HepG2 (cell line): ENCODE measurements around the gene KIAA0232. TPM values are rescaled to one million over a fixed set of nuclear protein-coding genes. Genes with fewer than 3 reads are reported as not detected.

ENCODE experiments used
- ATAC-seq: fragments of 200-7000 bp; cut with Tn5 transposase; 3 replicates; pipeline ENCODE4 v1.9.1; 2020; ENCODE audit warnings: mild to moderate bottlenecking, moderate library complexity
- BruUV-seq: library from RNA; stranded (reverse); fragments of 400-500 nt; replicated peaks from 2 replicates; lab custom pipeline; 2021; lab: Mats Ljungman, UMichigan
- CTCF ChIA-PET: fragments of 300-600 bp; formaldehyde crosslinking; extraction: SDS; loops from one replicate; lab custom pipeline; 2021; ENCODE audit warnings: low total read pairs, inconsistent platforms, low intra/inter-chr PET ratio; lab: Yijun Ruan, JAX
- POLR2A ChIA-PET: fragments of 350-600 bp; sonication (Branson Sonifier 250); formaldehyde crosslinking; loops from one replicate; lab custom pipeline; 2020; ENCODE audit warnings: antibody characterized with exemption, inconsistent platforms; lab: Yijun Ruan, JAX
- DNase-seq: peaks from one replicate; pipeline ENCODE4 v3.0.0-alpha.2; 2015; ENCODE audit warnings: low spot score
- FAIRE-seq: peaks from 3 replicates; lab custom pipeline; 2011; peaks lifted over from hg19 to GRCh38; lab: Jason Lieb, UNC
- H2AFZ ChIP-seq: one replicate; pipeline ENCODE4 v1.6.1; 2011; ENCODE audit warnings: low read length, inconsistent platforms
- H3K27ac ChIP-seq: fragments of 300-600 bp; 3 replicates; pipeline ENCODE4 v1.8.0; 2011; ENCODE audit warnings: mixed run types, mild to moderate bottlenecking, mixed read lengths, low read length, inconsistent platforms; ENCODE audit not compliant: insufficient read depth; ENCODE audit errors: extremely low read length
- H3K27me3 ChIP-seq, 2 experiments: fragments of 200-600 bp in 1 of 2; 2 replicates in 1 of 2; 3 replicates in 1 of 2; pipeline versions ENCODE4 v1.6.0 to v1.8.0; 2011; ENCODE audit warnings: low read length in 2 of 2, mild to moderate bottlenecking in 2 of 2, moderate library complexity in 2 of 2, inconsistent platforms in 1 of 2; ENCODE audit not compliant: insufficient read depth in 2 of 2, control insufficient read depth in 1 of 2
- H3K36me3 ChIP-seq, 2 experiments: fragments of 200-600 bp in 1 of 2; replicated peaks in 1 of 2; 2 replicates in 1 of 2; 3 replicates in 1 of 2; pipeline versions ENCODE4 v1.5.1 to v1.8.0; 2011; ENCODE audit warnings: low read length in 2 of 2, inconsistent platforms in 1 of 2; ENCODE audit not compliant: insufficient read depth in 2 of 2, control insufficient read depth in 1 of 2
- H3K4me1 ChIP-seq: 2 replicates; pipeline ENCODE4 v1.5.1; 2012; ENCODE audit warnings: low read length, inconsistent platforms; ENCODE audit not compliant: insufficient read depth
- H3K4me2 ChIP-seq: 2 replicates; pipeline ENCODE4 v1.6.0; 2011; ENCODE audit warnings: low read depth, low read length, inconsistent platforms
- H3K4me3 ChIP-seq, 3 experiments: fragments of 200-600 bp in 1 of 3; sonication (generic), shearing (Covaris generic) in 1 of 3; replicated peaks in 1 of 3; 2 replicates each; pipeline ENCODE4 v1.5.1; 2011 to 2016; ENCODE audit warnings: low read length in 3 of 3, inconsistent platforms in 2 of 3, low read depth in 2 of 3, mild to moderate bottlenecking in 2 of 3, control low read depth in 1 of 3, mixed read lengths in 1 of 3; ENCODE audit not compliant: insufficient read depth in 1 of 3
- H3K79me2 ChIP-seq: one replicate; pipeline ENCODE4 v1.6.1; 2011; ENCODE audit warnings: low read length, inconsistent platforms; ENCODE audit not compliant: insufficient read depth
- H3K9ac ChIP-seq: 2 replicates; pipeline ENCODE4 v1.6.0; 2011; ENCODE audit warnings: mild to moderate bottlenecking, low read depth, low read length, inconsistent platforms; ENCODE audit not compliant: insufficient read depth
- H3K9me3 ChIP-seq: 2 replicates; pipeline ENCODE4 v1.5.1; 2012; ENCODE audit warnings: mild to moderate bottlenecking, low read length
- H4K20me1 ChIP-seq: 2 replicates; pipeline ENCODE4 v1.6.0; 2011; ENCODE audit warnings: inconsistent platforms, mild to moderate bottlenecking, low read length, moderate library complexity; ENCODE audit not compliant: insufficient read depth
- CBFB ChIP-seq: sonication (generic); formaldehyde crosslinking; IDR thresholded peaks from 2 replicates; pipeline ENCODE4 v1.4.0; 2020; ENCODE audit warnings: missing genetic modification reagents
- CHD4 ChIP-seq: fragments of 200-600 bp; sonication (generic); IDR thresholded peaks from 2 replicates; pipeline ENCODE4 v1.7.0; 2017; ENCODE audit warnings: mild to moderate bottlenecking, low read length, borderline replicate concordance
- DNMT3B ChIP-seq: conservative IDR thresholded peaks from 2 replicates; pipeline ENCODE4 v1.6.1; 2016; ENCODE audit warnings: missing biosample characterization, control low read depth
- ELF3 ChIP-seq: IDR thresholded peaks from 2 replicates; pipeline ENCODE4 v1.6.1; 2016; ENCODE audit warnings: missing genetic modification reagents, missing compliant biosample characterization
- EP300 ChIP-seq, 3 experiments: sonication (generic) in 1 of 3; formaldehyde crosslinking in 1 of 3; IDR thresholded peaks; 2 replicates each; pipeline versions ENCODE4 v1.5.1 to v1.6.1; 2011 to 2020; ENCODE audit warnings: low read depth in 2 of 3, low read length in 2 of 3, borderline replicate concordance in 1 of 3, improper control_type of control experiment in 1 of 3, mild to moderate bottlenecking in 1 of 3, missing genetic modification reagents in 1 of 3, moderate library complexity in 1 of 3
- FOXP1 ChIP-seq, 2 experiments: fragments of 450-650 bp in 1 of 2; IDR thresholded peaks; 2 replicates each; pipeline ENCODE4 v1.6.1; 2017 to 2018; ENCODE audit warnings: antibody characterized with exemption in 1 of 2
- GABPB1 ChIP-seq: IDR thresholded peaks from 2 replicates; pipeline ENCODE4 v1.6.1; 2016; ENCODE audit warnings: mild to moderate bottlenecking, missing genetic modification reagents, moderate library complexity, missing compliant biosample characterization
- HDAC2 ChIP-seq: sonication (generic); formaldehyde crosslinking; IDR thresholded peaks from 2 replicates; pipeline ENCODE4 v1.4.0; 2020; ENCODE audit warnings: missing genetic modification reagents
- HMG20A ChIP-seq: IDR thresholded peaks from 2 replicates; pipeline ENCODE4 v1.6.1; 2016; ENCODE audit warnings: borderline replicate concordance
- HMG20B ChIP-seq: conservative IDR thresholded peaks from 2 replicates; pipeline ENCODE4 v1.6.1; 2016; ENCODE audit warnings: missing genetic modification reagents, missing compliant biosample characterization
- KDM5A ChIP-seq: fragments of 200-600 bp; sonication (generic); IDR thresholded peaks from 2 replicates; pipeline ENCODE4 v1.7.0; 2018; ENCODE audit warnings: antibody characterized with exemption, mild to moderate bottlenecking, low read length, borderline replicate concordance
- NFKB2 ChIP-seq: sonication (generic); formaldehyde crosslinking; IDR thresholded peaks from 2 replicates; pipeline ENCODE4 v1.4.0; 2020; ENCODE audit warnings: missing genetic modification reagents, borderline replicate concordance
- RARA ChIP-seq: IDR thresholded peaks from 2 replicates; pipeline ENCODE4 v1.6.1; 2016; ENCODE audit warnings: missing genetic modification reagents, missing compliant biosample characterization
- RARG ChIP-seq: sonication (generic); formaldehyde crosslinking; IDR thresholded peaks from 2 replicates; pipeline ENCODE4 v1.4.0; 2020; ENCODE audit warnings: low read depth, mild to moderate bottlenecking, missing genetic modification reagents
- SMC3 ChIP-seq: IDR thresholded peaks from 2 replicates; pipeline ENCODE4 v1.6.1; 2011; ENCODE audit warnings: low read length, improper control_type of control experiment
- ZFP41 ChIP-seq: sonication (generic); formaldehyde crosslinking; IDR thresholded peaks from 2 replicates; pipeline ENCODE4 v1.4.0; 2020; ENCODE audit warnings: mild to moderate bottlenecking, missing genetic modification reagents, borderline replicate concordance
- ZNF292 ChIP-seq: sonication (generic); formaldehyde crosslinking; IDR thresholded peaks from 2 replicates; pipeline ENCODE4 v1.8.1; 2022; ENCODE audit warnings: mild to moderate bottlenecking, low read depth, missing genetic modification reagents, borderline replicate concordance
- ZSCAN22 ChIP-seq: sonication (generic); formaldehyde crosslinking; IDR thresholded peaks from 2 replicates; pipeline ENCODE4 v1.4.0; 2020; ENCODE audit warnings: mild to moderate bottlenecking, missing genetic modification reagents
- WGBS: methylation state at CpG from one replicate; pipeline ENCODE4 v1.1.6; 2017; ENCODE audit warnings: low lambda C conversion rate; 5-methylcytosine and 5-hydroxymethylcytosine counted together
- in situ Hi-C: cut with HindIII; loops from 2 replicates; pipeline ENCODE4 v1.10.0; 2017; ENCODE audit warnings: low pct_unique_long_range_greater_than_20kb; ENCODE audit not compliant: extremely low pct_ligation_motif_present
- intact Hi-C: fragments of 100-400 bp; cut with micrococcal nuclease; formaldehyde crosslinking; loops from one replicate; pipeline ENCODE4 v1.10.0; 2022; ENCODE audit not compliant: unreplicated experiment
- polyA plus RNA-seq, 8 experiments: library from polyadenylated mRNA; depleted of rRNA in 3 of 8; stranded (reverse) in 7 of 8; unstranded in 1 of 8; fragments of >200 nt; fragmentation: Illumina TruSeq in 4 of 8; extraction: Trizol in 4 of 8; gene quantifications; 2 replicates each; pipeline versions ENCODE4 v1.2.1 to v1.2.3, GENCODE V29; 2011 to 2016; ENCODE audit warnings: low read depth in 4 of 8, missing spikeins in 1 of 8, mixed read lengths in 1 of 8; ENCODE audit not compliant: insufficient read depth in 1 of 8
- total RNA-seq, 5 experiments: library from RNA; depleted of rRNA; stranded (reverse); fragments of >200 nt; fragmentation: Illumina TruSeq; extraction: Trizol; gene quantifications; 2 replicates each; pipeline ENCODE4 v1.2.3, GENCODE V29; 2016; ENCODE audit warnings: low read depth in 1 of 5
- TF ChIP-seq, protein P1 (sequence below): sonication (generic); IDR thresholded peaks from 2 replicates; pipeline ENCODE4 v1.6.1; 2016; ENCODE audit warnings: low read depth, borderline replicate concordance
- TF ChIP-seq, protein P2 (sequence below): IDR thresholded peaks from 2 replicates; pipeline ENCODE4 v1.6.1; 2012; ENCODE audit warnings: low read depth, low read length, improper control_type of control experiment

KIAA0232 gene
- total and polyA plus RNA-seq, 2 of the 13 experiments (the other 11 are each of a cell fraction or from before 2014, with no cell fraction given), result 7.8 to 17.1 TPM

DNA sequence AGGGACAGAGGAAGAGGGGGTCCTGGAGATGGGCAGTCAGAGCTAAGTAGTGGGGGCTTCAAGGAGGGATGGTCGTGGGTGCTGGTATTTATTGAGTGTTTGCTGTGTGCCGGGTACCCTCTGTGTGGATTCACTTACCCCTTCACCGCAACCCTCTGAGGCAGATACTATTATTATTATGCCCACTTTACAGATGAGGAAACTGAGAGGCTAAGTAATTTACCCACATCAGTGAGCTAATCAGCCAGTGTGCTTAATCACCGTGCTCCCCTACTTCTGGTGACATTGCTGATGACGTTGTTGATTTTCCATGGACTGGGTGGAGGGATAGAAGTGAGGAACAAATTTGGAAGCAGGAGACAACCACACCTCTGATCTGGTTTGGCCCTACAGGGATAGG, 4.1 kb upstream of the KIAA0232 start (continued):
- TF ChIP-seq CHD4 (no peak), HMG20B (no peak), FOXP1 (IDR thresholded peaks at IDR 0.05) (no peak), FOXP1 (CRISPR knock-in tag; IDR thresholded peaks at IDR 0.05) (no peak)

DNA sequence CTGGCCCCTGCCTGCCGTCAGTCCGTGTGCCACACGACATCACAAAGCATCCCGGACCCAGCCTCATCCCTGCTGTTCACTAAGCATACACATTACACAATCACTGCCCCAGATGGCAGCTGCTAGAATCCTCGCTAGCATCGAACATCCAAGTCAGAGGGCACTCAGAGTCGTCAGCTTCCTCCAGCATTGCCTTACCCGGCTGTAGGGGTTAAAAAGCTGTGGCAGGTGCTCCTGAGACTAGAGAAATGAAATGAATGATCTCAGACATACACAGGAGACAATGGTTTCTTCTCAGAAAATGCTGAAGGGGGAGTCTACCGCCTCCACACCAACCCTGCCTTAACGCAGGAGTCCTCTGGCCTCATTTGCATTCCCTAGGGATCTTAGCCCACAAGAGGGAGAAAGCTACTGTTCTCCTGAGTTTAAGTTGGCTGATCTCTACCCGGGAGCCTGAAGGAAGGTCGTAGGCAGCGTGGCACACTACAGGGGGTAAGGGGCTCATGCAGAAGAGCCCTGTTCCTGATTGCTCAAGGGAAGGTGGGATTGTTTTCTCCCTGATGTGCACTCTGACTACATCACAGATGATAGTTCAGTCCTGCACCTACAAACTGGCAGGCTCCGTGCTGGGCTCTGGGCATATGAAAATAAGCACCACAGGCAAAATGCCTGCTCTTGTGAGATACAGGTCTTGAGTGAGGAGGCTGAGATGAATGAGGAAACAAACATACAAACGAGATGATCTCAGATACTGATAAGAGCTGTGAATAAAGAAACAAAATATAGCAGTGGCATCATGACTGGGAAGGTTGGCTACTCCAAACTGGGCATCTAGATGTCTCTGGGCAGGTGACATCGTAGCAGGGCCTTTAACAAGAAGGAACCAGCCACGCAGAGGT, 2.6 kb upstream of the KIAA0232 start:
- CTCF ChIA-PET, result no interaction called here
- H3K79me2 ChIP-seq, result peaks cover 17% of the 10 kb centered on the region
- FAIRE-seq (no peak), DNase-seq (peak; percentile 62), ATAC-seq (peak; percentile 46)
- intact Hi-C loops (loop anchor here (2.0 to 5.0 kb wide), 3 partner anchors 27 to 59 kb away; no protein-coding TSS in a partner anchor), in situ Hi-C loops (no loop called here)
- no peak overlapping the region for H3K9ac ChIP-seq
- no peaks in the 10 kb centered on the region; a peak in 1 of 5 replicates for H3K27me3 ChIP-seq
- H2AFZ ChIP-seq, result no peak overlapping the region
- no TSS peak for BruUV-seq
- peaks cover 82% of the 10 kb centered on the region for H3K4me1 ChIP-seq
- H4K20me1 ChIP-seq, result peaks cover 14% of the 10 kb centered on the region
- H3K4me3 ChIP-seq, result peak overlapping the region in 1 of 3 experiments; percentile 19; a peak in 2 of 6 replicates
- WGBS, result 10% methylated on average over 17 of the region's 17 CpGs
- no peaks in the 10 kb centered on the region for H3K9me3 ChIP-seq
- H3K27ac ChIP-seq, result no peak overlapping the region
- H3K4me2 ChIP-seq, result peak overlapping the region; percentile 62
- H3K36me3 ChIP-seq, result no peaks in the 10 kb centered on the region
- POLR2A ChIA-PET, result interaction anchor here (0.9 to 3.1 kb wide), 9 partner anchors 9 to 113 kb away, joined by 3 to 22 read pairs (median 4); no protein-coding TSS in a partner anchor
- no peak for TF ChIP-seq NFKB2 (CRISPR knock-in tag)
- TF ChIP-seq, protein P1, sequence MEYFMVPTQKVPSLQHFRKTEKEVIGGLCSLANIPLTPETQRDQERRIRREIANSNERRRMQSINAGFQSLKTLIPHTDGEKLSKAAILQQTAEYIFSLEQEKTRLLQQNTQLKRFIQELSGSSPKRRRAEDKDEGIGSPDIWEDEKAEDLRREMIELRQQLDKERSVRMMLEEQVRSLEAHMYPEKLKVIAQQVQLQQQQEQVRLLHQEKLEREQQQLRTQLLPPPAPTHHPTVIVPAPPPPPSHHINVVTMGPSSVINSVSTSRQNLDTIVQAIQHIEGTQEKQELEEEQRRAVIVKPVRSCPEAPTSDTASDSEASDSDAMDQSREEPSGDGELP, result peak; percentile 78; the same call in 1 of the 2 replicates
- no peak for TF ChIP-seq RARG (CRISPR knock-in tag)
- peak; percentile 24; the same call in 1 of the 2 replicates for TF ChIP-seq ZNF292 (CRISPR knock-in tag)
- TF ChIP-seq SMC3, result peak; percentile 21; the same call in 1 of the 2 replicates
- no peak for TF ChIP-seq EP300 (IDR thresholded peaks at IDR 0.05; ENCODE audit: low read depth in 2 of 2, low read length in 2 of 2)
- TF ChIP-seq EP300 (CRISPR knock-in tag; IDR thresholded peaks at IDR 0.05; ENCODE audit: borderline replicate concordance), result 0 out of 2 replicates have a peak, but pooled peaks have one; percentile 29
- no peak for TF ChIP-seq DNMT3B (CRISPR knock-in tag)
- TF ChIP-seq GABPB1 (CRISPR knock-in tag), result 0 out of 2 replicates have a peak, but pooled peaks have one; percentile 16
- TF ChIP-seq ZFP41 (CRISPR knock-in tag), result no peak
- TF ChIP-seq ELF3 (CRISPR knock-in tag), result 0 out of 2 replicates have a peak, but pooled peaks have one; percentile 28
- TF ChIP-seq CBFB (CRISPR knock-in tag), result no peak
- peak; percentile 73; the same call in 1 of the 2 replicates for TF ChIP-seq HDAC2 (CRISPR knock-in tag)
- TF ChIP-seq, protein P2, sequence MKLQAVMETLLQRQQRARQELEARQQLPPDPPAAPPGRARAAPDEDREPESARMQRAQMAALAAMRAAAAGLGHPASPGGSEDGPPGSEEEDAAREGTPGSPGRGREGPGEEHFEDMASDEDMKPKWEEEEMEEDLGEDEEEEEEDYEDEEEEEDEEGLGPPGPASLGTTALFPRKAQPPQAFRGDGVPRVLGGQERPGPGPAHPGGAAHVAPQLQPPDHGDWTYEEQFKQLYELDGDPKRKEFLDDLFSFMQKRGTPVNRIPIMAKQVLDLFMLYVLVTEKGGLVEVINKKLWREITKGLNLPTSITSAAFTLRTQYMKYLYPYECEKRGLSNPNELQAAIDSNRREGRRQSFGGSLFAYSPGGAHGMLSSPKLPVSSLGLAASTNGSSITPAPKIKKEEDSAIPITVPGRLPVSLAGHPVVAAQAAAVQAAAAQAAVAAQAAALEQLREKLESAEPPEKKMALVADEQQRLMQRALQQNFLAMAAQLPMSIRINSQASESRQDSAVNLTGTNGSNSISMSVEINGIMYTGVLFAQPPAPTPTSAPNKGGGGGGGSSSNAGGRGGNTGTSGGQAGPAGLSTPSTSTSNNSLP, result 0 out of 2 replicates have a peak, but pooled peaks have one; percentile 10
- TF ChIP-seq ZSCAN22 (CRISPR knock-in tag), result peak; percentile 86
- peak; percentile 19; the same call in 1 of the 2 replicates for TF ChIP-seq HMG20A
- TF ChIP-seq RARA, result peak; percentile 37; the same call in 1 of the 2 replicates
- TF ChIP-seq KDM5A, result no peak
